SK-N-SH (cell line): Measurements from ENCODE around the gene C9.

Experiments
- EP300 ChIP-seq, 2 experiments: IDR thresholded peaks; 2 replicates each; pipeline versions ENCODE4 v1.4.0 to v1.6.1; 2012; ENCODE audit warnings: borderline replicate concordance in 1 of 2, low read depth in 1 of 2, low read length in 1 of 2
- GABPA ChIP-seq: IDR thresholded peaks from 2 replicates; pipeline ENCODE4 v1.4.0; 2012; ENCODE audit warnings: low read depth, mild to moderate bottlenecking
- TF ChIP-seq, protein P1 (sequence below): fragments of 200-600 bp; sonication (generic); IDR thresholded peaks from 2 replicates; pipeline ENCODE4 v1.6.1; 2017; ENCODE audit warnings: antibody characterized with exemption, mild to moderate bottlenecking, moderate library complexity

- TF ChIP-seq GABPA (no peak), EP300 (IDR thresholded peaks at IDR 0.05; ENCODE audit: borderline replicate concordance in 1 of 2, low read depth in 1 of 2, low read length in 1 of 2) (no peak)
- TF ChIP-seq, protein P1, sequence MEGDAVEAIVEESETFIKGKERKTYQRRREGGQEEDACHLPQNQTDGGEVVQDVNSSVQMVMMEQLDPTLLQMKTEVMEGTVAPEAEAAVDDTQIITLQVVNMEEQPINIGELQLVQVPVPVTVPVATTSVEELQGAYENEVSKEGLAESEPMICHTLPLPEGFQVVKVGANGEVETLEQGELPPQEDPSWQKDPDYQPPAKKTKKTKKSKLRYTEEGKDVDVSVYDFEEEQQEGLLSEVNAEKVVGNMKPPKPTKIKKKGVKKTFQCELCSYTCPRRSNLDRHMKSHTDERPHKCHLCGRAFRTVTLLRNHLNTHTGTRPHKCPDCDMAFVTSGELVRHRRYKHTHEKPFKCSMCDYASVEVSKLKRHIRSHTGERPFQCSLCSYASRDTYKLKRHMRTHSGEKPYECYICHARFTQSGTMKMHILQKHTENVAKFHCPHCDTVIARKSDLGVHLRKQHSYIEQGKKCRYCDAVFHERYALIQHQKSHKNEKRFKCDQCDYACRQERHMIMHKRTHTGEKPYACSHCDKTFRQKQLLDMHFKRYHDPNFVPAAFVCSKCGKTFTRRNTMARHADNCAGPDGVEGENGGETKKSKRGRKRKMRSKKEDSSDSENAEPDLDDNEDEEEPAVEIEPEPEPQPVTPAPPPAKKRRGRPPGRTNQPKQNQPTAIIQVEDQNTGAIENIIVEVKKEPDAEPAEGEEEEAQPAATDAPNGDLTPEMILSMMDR = no peak
Measured at GRCh38 chr5:39409033-39409432, 44.7 kb upstream of the C9 start.
